Dedifferentiated amniotic fluid mesenchymal stem cell (primary cell): ENCODE results near the gene TLR1.
"Not testable (repeated sequence)": the region's sequence is repeated elsewhere in the genome, so short reads cannot be mapped to it uniquely, and the experiment has no call there.

ENCODE experiments used
- DNase-seq: peaks from one replicate; pipeline ENCODE4 v3.0.0-alpha.2; 2016; ENCODE audit errors: extremely low spot score

Gene TLR1

DNA sequence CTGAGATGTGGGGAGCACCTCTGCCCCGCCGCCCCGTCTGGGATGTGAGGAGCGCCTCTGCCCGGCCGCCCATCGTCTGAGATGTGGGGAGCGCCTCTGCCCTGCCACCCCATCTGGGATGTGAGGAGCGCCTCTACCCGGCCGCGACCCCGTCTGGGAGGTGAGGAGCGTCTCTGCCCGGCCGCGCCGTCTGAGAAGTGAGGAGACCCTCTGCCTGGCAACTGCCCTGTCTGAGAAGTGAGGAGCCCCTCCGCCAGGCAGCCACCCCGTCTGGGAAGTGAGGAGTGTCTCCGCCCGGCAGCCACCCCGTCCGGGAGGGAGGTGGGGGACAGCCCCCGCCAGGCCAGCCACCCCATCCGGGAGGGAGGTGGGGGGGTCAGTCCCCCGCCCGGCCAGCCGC lies 2.9 kb upstream of the TLR1 start:
- not testable (repeated sequence) for DNase-seq

- DNase-seq: not testable (repeated sequence)
These were observed 1.7 kb upstream of the TLR1 start for GRCh38 chr4:38806251-38806650.

DNA sequence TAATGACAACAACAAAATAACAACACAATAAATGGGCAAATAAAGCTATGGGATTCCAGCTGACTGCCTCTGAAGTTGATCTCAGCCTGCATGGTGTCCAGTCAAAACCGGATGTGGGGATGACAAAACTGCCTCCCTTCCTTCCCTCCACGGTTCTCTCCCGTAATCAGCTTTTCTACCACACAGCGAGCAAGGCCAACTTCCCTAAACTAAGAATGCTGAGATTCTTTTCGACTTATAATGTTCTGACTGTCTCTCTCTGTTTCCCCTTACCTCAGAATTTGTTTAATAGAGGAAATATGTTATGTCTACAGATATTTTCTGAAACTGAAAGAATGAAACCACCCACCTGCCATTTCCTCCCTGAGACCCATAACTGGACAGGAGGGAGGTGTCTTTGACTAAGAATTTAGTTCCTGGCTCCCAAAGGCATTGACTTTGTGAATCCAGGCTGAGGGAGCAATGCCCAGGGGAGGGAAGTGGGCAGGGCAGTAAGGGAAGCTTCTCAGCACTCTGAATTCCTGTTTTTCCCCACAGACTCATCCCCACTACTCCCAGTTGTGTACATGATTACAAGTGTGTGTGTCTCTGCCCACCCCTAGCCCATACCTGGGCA lies 1.0 kb upstream of the TLR1 start:
- DNase-seq: no peak

- DNase-seq: no peak
These were observed 548 bp downstream of the TLR1 start for GRCh38 chr4:38803833-38804653.

GRCh38 chr4:38802561-38803355 lies 1.8 kb downstream of the TLR1 start:
- no peak for DNase-seq

DNA sequence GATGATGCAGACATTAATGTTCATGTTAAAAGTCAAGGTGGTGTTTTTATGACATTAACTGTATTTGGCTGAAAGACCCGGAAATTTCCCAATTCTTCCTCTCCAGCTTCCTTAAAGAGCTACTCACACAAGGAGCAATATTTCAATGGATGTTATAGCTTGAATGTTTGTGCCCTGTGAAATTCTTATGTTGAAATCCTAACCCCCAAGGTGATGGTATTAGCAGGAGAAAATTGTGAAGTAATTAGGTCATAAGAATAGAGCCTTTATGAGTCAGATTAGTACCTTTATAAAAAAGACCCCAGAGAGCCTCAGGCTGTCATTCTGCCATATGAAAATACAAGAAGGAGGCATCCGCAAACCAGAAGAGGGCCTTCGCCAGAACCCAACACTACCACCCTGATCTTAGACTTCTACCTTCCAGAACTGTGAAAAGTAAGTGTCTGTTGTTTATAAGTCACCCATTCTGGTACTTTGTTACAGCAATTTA lies 3.6 kb downstream of the TLR1 start:
- DNase-seq: no peak

- no peak for DNase-seq
These were observed 4.2 kb downstream of the TLR1 start for GRCh38 chr4:38800366-38800765.

DNA sequence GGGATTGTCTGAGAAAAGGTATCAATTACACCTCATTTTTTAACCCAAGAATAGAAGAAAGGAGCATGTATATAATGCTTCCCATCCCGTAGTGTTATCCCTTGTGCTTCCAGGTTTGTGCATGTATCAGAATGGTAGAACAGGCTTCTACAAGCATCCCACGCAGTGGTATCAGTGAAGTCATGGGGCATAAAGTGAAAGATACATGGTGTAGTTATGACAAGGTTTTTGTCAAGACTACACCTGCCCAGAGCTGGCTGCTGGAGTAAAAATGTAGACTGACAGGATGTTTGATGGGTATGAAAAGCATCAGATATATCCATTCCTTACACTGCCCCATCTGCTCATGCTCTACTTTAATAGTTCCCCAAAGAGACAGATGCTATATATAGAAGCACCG lies 9.5 kb downstream of the TLR1 start:
- DNase-seq: no peak

DNA sequence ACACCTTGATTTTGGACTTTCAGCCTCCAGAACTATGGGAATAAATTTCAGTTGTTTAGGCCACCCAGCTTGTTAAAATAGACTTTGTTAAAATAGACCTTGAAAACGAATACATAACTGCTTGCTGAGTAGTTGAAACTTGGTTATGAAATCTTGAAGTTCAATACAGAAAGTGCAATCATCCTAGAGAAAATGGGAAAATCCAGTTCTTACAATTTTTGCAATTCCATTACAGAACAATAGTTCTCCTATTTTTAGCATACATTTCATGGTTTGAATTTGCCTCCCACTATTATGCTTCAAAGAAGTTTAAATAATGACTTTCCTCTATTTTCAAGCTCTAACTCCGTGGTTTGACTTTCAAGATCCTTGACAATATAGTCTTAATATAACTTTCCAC lies 10.5 kb downstream of the TLR1 start:
- no peak for DNase-seq

DNA sequence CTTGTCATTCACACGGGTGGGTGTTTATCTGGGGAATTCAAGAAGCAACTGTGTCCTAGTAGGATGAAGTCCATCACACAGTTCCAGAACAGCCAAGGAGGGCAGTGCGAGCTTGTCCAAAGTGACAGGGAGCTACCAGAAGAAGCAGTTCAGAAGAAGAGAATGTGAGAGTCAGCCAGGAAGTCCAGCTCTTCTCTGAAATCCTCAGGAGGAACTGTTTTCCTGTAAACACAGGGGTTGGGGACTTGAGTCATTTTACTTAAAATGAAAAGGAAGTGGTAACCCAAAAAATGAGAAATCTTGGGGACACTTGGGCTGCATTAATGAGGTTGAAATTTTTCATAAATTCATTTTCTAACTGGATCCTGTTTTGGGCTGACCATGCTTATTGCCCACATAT lies 13.6 kb downstream of the TLR1 start:
- DNase-seq: no peak

GRCh38 chr4:38788317-38788716 lies 16.3 kb downstream of the TLR1 start:
- no peak for DNase-seq

DNA sequence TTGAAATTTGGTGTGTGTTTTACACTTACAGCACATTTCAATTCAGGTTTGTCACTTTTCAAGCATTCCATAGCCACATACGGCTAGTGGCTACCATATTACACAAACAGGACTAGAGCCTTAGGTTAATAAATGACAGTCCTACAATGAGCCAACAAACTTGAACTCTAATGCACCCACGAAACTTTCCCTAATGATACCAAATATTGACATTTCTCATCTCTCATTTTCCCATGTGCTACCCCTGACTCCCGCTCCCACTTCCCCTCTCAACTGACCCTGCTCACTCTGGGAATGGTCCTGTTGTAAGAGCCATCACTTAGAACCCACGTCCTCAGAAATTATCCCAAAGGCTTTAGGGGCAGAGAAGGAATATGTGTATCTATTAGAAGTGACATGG lies 16.9 kb downstream of the TLR1 start:
- no peak for DNase-seq

- no peak for DNase-seq
These were observed 18.6 kb downstream of the TLR1 start for GRCh38 chr4:38785901-38786402.

GRCh38 chr4:38785041-38785790 lies 19.4 kb downstream of the TLR1 start:
- DNase-seq: no peak

DNA sequence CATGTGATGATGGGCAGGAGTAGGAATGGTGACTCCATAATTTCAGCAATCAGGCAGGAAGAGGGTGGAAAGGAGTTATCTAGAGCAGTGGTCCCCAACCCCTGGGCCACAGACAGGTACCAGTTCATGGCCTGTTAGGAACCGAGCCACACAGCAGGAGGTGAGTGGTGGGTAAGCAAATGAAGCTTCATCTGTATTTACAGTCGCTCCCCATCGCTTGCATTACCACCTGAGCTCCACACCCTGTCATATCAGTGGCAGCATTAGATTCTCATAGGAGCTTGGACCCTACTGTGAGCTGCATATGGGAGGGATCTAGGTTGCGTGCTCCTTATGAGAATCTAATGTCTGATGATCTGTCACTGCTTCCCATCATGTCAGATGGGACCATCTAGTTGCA lies 20.4 kb downstream of the TLR1 start:
- DNase-seq: no peak

DNA sequence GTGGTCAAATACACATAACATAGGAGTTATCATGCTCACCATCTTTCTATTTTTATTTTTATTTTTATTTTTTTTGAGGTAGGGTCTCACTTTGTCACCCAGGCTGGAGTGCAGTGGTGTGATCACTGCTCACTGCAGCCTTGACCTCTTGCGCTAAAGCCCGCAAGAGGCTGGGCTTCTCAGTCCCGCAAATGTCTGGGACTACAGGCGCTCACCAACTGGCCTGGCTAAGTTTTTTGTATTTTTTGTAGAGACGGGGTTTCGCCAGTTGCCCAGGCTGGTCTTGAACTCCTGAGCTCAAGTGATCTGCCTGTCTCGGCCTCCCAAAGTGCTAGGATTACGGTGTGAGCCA lies 21.5 kb downstream of the TLR1 start:
- no peak for DNase-seq

GRCh38 chr4:38782452-38783108 lies 22.0 kb downstream of the TLR1 start, which contains the start of gene TLR10:
Gene TLR10 (minus strand): TSS chr4:38782990. CDS start chr4:38775590, 7,400 bp downstream.
- DNase-seq: peak; percentile 51

GRCh38 chr4:38781854-38782261 lies 22.7 kb downstream of the TLR1 start:
- DNase-seq: no peak

DNA sequence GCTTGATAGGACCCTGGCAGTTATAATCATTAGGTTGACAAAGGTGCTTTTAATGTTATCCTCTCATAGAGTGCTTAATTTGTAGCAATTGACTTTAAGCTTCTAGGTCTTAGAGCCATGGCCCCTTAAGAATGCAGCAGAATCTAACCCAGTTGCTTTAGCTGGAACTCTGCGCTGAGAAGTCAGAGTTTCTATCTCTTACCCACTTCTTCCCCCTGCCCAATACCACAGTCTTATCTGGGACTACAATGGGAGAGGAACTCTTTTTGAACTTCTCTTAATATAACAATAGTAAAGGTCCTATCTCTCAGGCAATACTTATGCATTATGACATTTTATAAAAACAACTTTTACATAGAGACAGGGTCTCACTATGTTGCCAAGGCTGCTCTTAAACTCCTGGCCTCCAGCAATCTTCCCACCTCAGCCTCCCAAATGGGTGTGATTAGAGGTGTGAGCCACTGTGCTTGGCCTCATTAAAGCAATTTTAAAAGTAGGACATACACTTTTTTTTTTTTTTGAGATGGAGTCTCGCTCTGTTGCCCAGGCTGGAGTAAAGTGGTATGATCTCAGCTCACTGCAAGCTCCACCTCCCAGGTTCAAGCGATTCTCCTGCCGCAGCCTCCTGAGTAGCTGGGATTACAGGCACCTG lies 23.6 kb downstream of the TLR1 start:
- no peak for DNase-seq

GRCh38 chr4:38779790-38780189 lies 24.8 kb downstream of the TLR1 start:
- DNase-seq: no peak
